K562 (cell line): Measurements from ENCODE around the gene SPON2. TPM values are rescaled to one million over a fixed set of nuclear protein-coding genes. Genes with fewer than 3 reads are reported as not detected.

Experiments
- ATAC-seq: fragments of 200-7000 bp; cut with Tn5 transposase; 3 replicates; pipeline ENCODE4 v1.9.1; 2020; ENCODE audit warnings: moderate library complexity
- BruUV-seq: library from RNA; stranded (reverse); fragments of 400-500 nt; replicated peaks from 2 replicates; lab custom pipeline; 2021; lab: Mats Ljungman, UMichigan
- CTCF ChIA-PET: fragments of 300-600 bp; formaldehyde crosslinking; extraction: SDS; loops from one replicate; lab custom pipeline; 2021; ENCODE audit warnings: low intra/inter-chr PET ratio; lab: Yijun Ruan, JAX
- POLR2A ChIA-PET: fragments of 300-600, 350-650 bp; sonication (Branson Sonifier 250); formaldehyde crosslinking; extraction: SDS; loops from one replicate; lab custom pipeline; 2021; ENCODE audit warnings: antibody characterized with exemption, inconsistent platforms; lab: Yijun Ruan, JAX
- DNase-seq, 4 experiments: peaks; one replicate each; pipeline versions ENCODE4 v3.0.0 to v3.0.0-alpha.2; 2011 to 2018; ENCODE audit warnings: low spot score in 3 of 4, mixed read lengths in 3 of 4; ENCODE audit errors: extremely low read depth in 1 of 4
- FAIRE-seq: peaks from 2 replicates; lab custom pipeline; 2011; peaks lifted over from hg19 to GRCh38; lab: Jason Lieb, UNC
- H2AFZ ChIP-seq: 2 replicates; pipeline ENCODE4 v1.6.0; 2011; ENCODE audit warnings: low read depth, low read length, control low read depth, inconsistent platforms
- H3K27ac ChIP-seq: fragments of 200-600 bp; 3 replicates; pipeline ENCODE4 v1.8.0; 2011; ENCODE audit warnings: low read depth, mild to moderate bottlenecking, control low read depth, inconsistent platforms, low read length, moderate library complexity, mixed read lengths; ENCODE audit errors: extremely low read depth
- H3K27me3 ChIP-seq, 2 experiments: fragments of 300-600 bp in 1 of 2; 2 replicates in 1 of 2; 3 replicates in 1 of 2; pipeline versions ENCODE4 v1.6.0 to v1.8.0; 2011; ENCODE audit warnings: inconsistent platforms in 2 of 2, low read length in 2 of 2, mild to moderate bottlenecking in 1 of 2, mixed read lengths in 1 of 2, moderate library complexity in 1 of 2; ENCODE audit not compliant: control insufficient read depth in 2 of 2, insufficient read depth in 2 of 2
- H3K36me3 ChIP-seq: fragments of 300-600 bp; 3 replicates; pipeline ENCODE4 v1.8.0; 2011; ENCODE audit warnings: mild to moderate bottlenecking, low read length, inconsistent platforms; ENCODE audit not compliant: control insufficient read depth, insufficient read depth
- H3K4me1 ChIP-seq, 2 experiments: fragments of 200-600 bp in 1 of 2; replicated peaks in 1 of 2; 2 replicates in 1 of 2; 3 replicates in 1 of 2; pipeline versions ENCODE4 v1.5.1 to v1.8.0; 2011; ENCODE audit warnings: inconsistent platforms in 2 of 2, low read length in 2 of 2, mild to moderate bottlenecking in 1 of 2, mixed read lengths in 1 of 2, moderate library complexity in 1 of 2; ENCODE audit not compliant: control insufficient read depth in 2 of 2, insufficient read depth in 2 of 2
- H3K4me2 ChIP-seq: 2 replicates; pipeline ENCODE4 v1.6.1; 2011; ENCODE audit warnings: low read length, control low read depth, inconsistent platforms, mixed read lengths; ENCODE audit not compliant: insufficient read depth
- H3K4me3 ChIP-seq: fragments of 200-600 bp; sonication (generic), shearing (Covaris generic); 2 replicates; pipeline ENCODE4 v1.5.1; 2016; ENCODE audit warnings: control low read depth, inconsistent platforms
- H3K79me2 ChIP-seq: fragments of 200-600 bp; 3 replicates; pipeline ENCODE4 v1.8.0; 2011; ENCODE audit warnings: low read length, inconsistent platforms; ENCODE audit not compliant: control insufficient read depth, insufficient read depth
- H3K9ac ChIP-seq, 2 experiments: 2 replicates each; pipeline versions ENCODE4 v1.6.0 to v1.6.1; 2011; ENCODE audit warnings: low read depth in 2 of 2, low read length in 2 of 2, control low read depth in 1 of 2, inconsistent platforms in 1 of 2, mild to moderate bottlenecking in 1 of 2, mixed read lengths in 1 of 2; ENCODE audit not compliant: insufficient read depth in 1 of 2
- H3K9me1 ChIP-seq: one replicate; pipeline ENCODE4 v1.6.0; 2011; ENCODE audit warnings: inconsistent platforms, mild to moderate bottlenecking, low read length, moderate library complexity; ENCODE audit not compliant: control insufficient read depth, insufficient read depth
- H3K9me3 ChIP-seq: replicated peaks from 2 replicates; pipeline ENCODE4 v1.5.1; 2011; ENCODE audit warnings: low read depth, low read length, inconsistent platforms; ENCODE audit not compliant: control insufficient read depth, insufficient read depth
- H4K20me1 ChIP-seq: replicated peaks from 2 replicates; pipeline ENCODE4 v1.6.1; 2011; ENCODE audit warnings: low read length, inconsistent platforms, mixed read lengths; ENCODE audit not compliant: control insufficient read depth, insufficient read depth
- BHLHE40 ChIP-seq: IDR thresholded peaks from 2 replicates; pipeline ENCODE4 v1.6.1; 2011; ENCODE audit warnings: low read length, improper control_type of control experiment
- CCAR2 ChIP-seq: fragments of 200-400 bp; formaldehyde crosslinking; IDR thresholded peaks from 2 replicates; pipeline ENCODE4 v1.6.1; 2017; ENCODE audit warnings: mild to moderate bottlenecking, low read depth, low read length
- CXXC5 ChIP-seq: fragments of 250-450 bp; sonication (Bioruptor Pico); IDR thresholded peaks from 2 replicates; pipeline ENCODE4 v1.8.0; 2022; ENCODE audit warnings: inconsistent platforms, mild to moderate bottlenecking, moderate library complexity
- NFIC ChIP-seq: fragments of 450-650 bp; IDR thresholded peaks from 2 replicates; pipeline ENCODE4 v1.6.1; 2017; ENCODE audit warnings: mild to moderate bottlenecking, inconsistent platforms
- SMAD2 ChIP-seq: fragments of 150-350 bp; IDR thresholded peaks from 2 replicates; pipeline ENCODE4 v1.6.1; 2014; ENCODE audit warnings: low read depth, mild to moderate bottlenecking, low read length
- ZNF280B ChIP-seq: fragments of 250-450 bp; sonication (Bioruptor Pico); IDR thresholded peaks from 2 replicates; pipeline ENCODE4 v1.5.1; 2021; ENCODE audit warnings: mild to moderate bottlenecking
- WGBS: fragments of 100-300 bp; shearing (Covaris generic); methylation state at CpG from one replicate; pipeline ENCODE4 v1.1.6; 2016; ENCODE audit warnings: low coverage, mixed read lengths; ENCODE audit not compliant: insufficient coverage; ENCODE audit errors: missing lambda C conversion rate; 5-methylcytosine and 5-hydroxymethylcytosine counted together
- in situ Hi-C: fragments of 300-500 bp; cut with MboI; formaldehyde crosslinking; loops from 4 replicates; pipeline ENCODE4 v1.15.0; 2018; ENCODE audit warnings: inconsistent platforms, mixed read lengths
- intact Hi-C: fragments of 100-400 bp; cut with micrococcal nuclease; formaldehyde crosslinking; loops from 2 replicates; pipeline ENCODE4 v1.14.2; 2022
- polyA plus RNA-seq, 8 experiments: library from polyadenylated mRNA; depleted of rRNA in 4 of 8; stranded (reverse) in 5 of 8; unstranded in 3 of 8; fragments of >200 nt; fragmentation: Nextera tagmentation in 2 of 8; fragmentation: Illumina TruSeq in 1 of 8; extraction: Ambion mirVana in 2 of 8; extraction: Trizol in 1 of 8; gene quantifications; 2 replicates each; pipeline versions ENCODE4 v1.2.1 to v1.2.3, GENCODE V29; 2011 to 2014; ENCODE audit warnings: inconsistent platforms in 1 of 8, missing spikeins in 1 of 8
- total RNA-seq, 7 experiments: library from RNA; depleted of rRNA in 6 of 7; stranded (reverse); fragments of >200 nt in 6 of 7; fragmentation: Illumina TruSeq in 2 of 7; extraction: Trizol in 2 of 7; gene quantifications; 2 replicates each; pipeline versions ENCODE4 v1.2.1 to v1.2.3, GENCODE V29; 2011 to 2021; ENCODE audit warnings: low replicate concordance in 1 of 7

Gene SPON2
- total and polyA plus RNA-seq, 9 of the 15 experiments (the other 6 are each of a cell fraction or from before 2014, with no cell fraction given): 0.21 to 2.2 (median 0.83) TPM

GRCh38 chr4:1155314-1155713 lies 17.1 kb downstream of the SPON2 start (continued):
- TF ChIP-seq SMAD2 (no peak), BHLHE40 (no peak), ZNF280B (CRISPR knock-in tag) (no peak), CXXC5 (no peak)
- TF ChIP-seq, all 486 proteins: peak for 0

GRCh38 chr4:1154523-1155182 lies 17.7 kb downstream of the SPON2 start:
- in situ Hi-C loops: no loop called here
- CTCF ChIA-PET: no interaction called here

More at GRCh38 chr4:1154523-1155182, 17.7 kb downstream of the SPON2 start:
- intact Hi-C loops: no loop called here
- WGBS: 2% methylated on average over 21 of the region's 21 CpGs
- Histone ChIP-seq H3K36me3 (no peaks in the 10 kb centered on the region), H3K79me2 (no peaks in the 10 kb centered on the region), H2AFZ (no peak overlapping the region), H3K4me2 (no peak overlapping the region), H3K9me3 (no peaks in the 10 kb centered on the region; the same call in 1 of the 2 replicates), H3K9me1 (no peaks in the 10 kb centered on the region), H3K4me1 (peaks cover 0 to 4% of the 10 kb centered on the region in 2 experiments; a peak in 2 of 5 replicates), H3K27ac (no peak overlapping the region), H3K4me3 (no peak overlapping the region), H4K20me1 (no peaks in the 10 kb centered on the region), H3K9ac (no peak overlapping the region; a peak in 1 of 4 replicates), H3K27me3 (peaks cover 23 to 46% of the 10 kb centered on the region in 2 experiments; a peak in 4 of 5 replicates)
- POLR2A ChIA-PET: interaction anchor here (0.5 to 0.9 kb wide), 3 partner anchors 9 to 621 kb away, joined by 3 to 4 read pairs (median 3); no protein-coding TSS in a partner anchor
- 0 out of 2 replicates have a peak, but pooled peaks have one; percentile 14 for TF ChIP-seq NFIC
- no peak for TF ChIP-seq CCAR2
- peak; percentile 57 for TF ChIP-seq BHLHE40
- DNase-seq (no peak), FAIRE-seq (no peak), ATAC-seq (peak; percentile 26; the same call in 1 of the 3 replicates)
- BruUV-seq: no TSS peak
